SK-N-SH treated with all-trans-retinoic acid at 6 μM for 48 hours (cell line): ENCODE data around the gene SEC24C.
"Not testable (repeated sequence)": the region's sequence is repeated elsewhere in the genome, so short reads cannot be mapped to it uniquely, and the experiment has no call there.

ENCODE experiments used
- ATAC-seq: fragments of 200-7000 bp; cut with Tn5 transposase; 3 replicates; pipeline ENCODE4 v1.9.1; 2020; ENCODE audit warnings: mild to moderate bottlenecking, moderate library complexity
- ISL1 ChIP-seq: fragments of 250-450 bp; sonication (Bioruptor Pico); IDR thresholded peaks from 2 replicates; pipeline ENCODE4 v2.1.2; 2022; ENCODE audit warnings: mild to moderate bottlenecking, moderate library complexity
- PATZ1 ChIP-seq: fragments of 250-450 bp; sonication (Bioruptor Pico); IDR thresholded peaks from 2 replicates; pipeline ENCODE4 v1.8.0; 2020; ENCODE audit warnings: mild to moderate bottlenecking, moderate library complexity, borderline replicate concordance
- RARB ChIP-seq: fragments of 250-450 bp; sonication (Bioruptor Pico); IDR thresholded peaks from 2 replicates; pipeline ENCODE4 v1.8.0; 2021; ENCODE audit warnings: mild to moderate bottlenecking, moderate library complexity
- TCF4 ChIP-seq: fragments of 250-450 bp; sonication (Bioruptor Pico); IDR thresholded peaks from 2 replicates; pipeline ENCODE4 v1.8.0; 2021; ENCODE audit warnings: mild to moderate bottlenecking, moderate library complexity, borderline replicate concordance
- ZFP3 ChIP-seq: fragments of 250-450 bp; sonication (Bioruptor Pico); IDR thresholded peaks from 2 replicates; pipeline ENCODE4 v1.5.0; 2020; ENCODE audit warnings: mild to moderate bottlenecking, moderate library complexity

Gene SEC24C

GRCh38 chr10:73743905-73744663 is at the start of gene SEC24C:
SEC24C (plus strand) TSS chr10:73744372; CDS start chr10:73746833, 2,461 bp downstream.
- ATAC-seq = peak; percentile 91
- TF ChIP-seq ZFP3 (CRISPR knock-in tag) (no peak), TCF4 (CRISPR knock-in tag) (no peak), PATZ1 (peak; percentile 31; the same call in 1 of the 2 replicates), RARB (CRISPR knock-in tag) (peak; percentile 21; the same call in 1 of the 2 replicates), ISL1 (no peak)
- TF ChIP-seq, all 23 proteins: peak for 2

- ATAC-seq = not testable (repeated sequence)
Observed at GRCh38 chr10:73695302-73695701, 48.9 kb upstream of the SEC24C start.

GRCh38 chr10:73697675-73698159 is 46.5 kb upstream of the SEC24C start, which contains the start of gene AGAP5:
AGAP5 (minus strand) TSS chr10:73698109; CDS start chr10:73697755, 354 bp downstream.
- ATAC-seq = not testable (repeated sequence)

- ATAC-seq = not testable (repeated sequence)
Observed at GRCh38 chr10:73698819-73699218, 45.4 kb upstream of the SEC24C start.

GRCh38 chr10:73703924-73704323 is 40.2 kb upstream of the SEC24C start:
- not testable (repeated sequence) for ATAC-seq

- not testable (repeated sequence) for ATAC-seq
Observed at GRCh38 chr10:73705506-73706072, 38.6 kb upstream of the SEC24C start.

- ATAC-seq = not testable (repeated sequence)
Observed at GRCh38 chr10:73706488-73706887, 37.7 kb upstream of the SEC24C start.

GRCh38 chr10:73707628-73708027 is 36.5 kb upstream of the SEC24C start:
- ATAC-seq = not testable (repeated sequence)

- not testable (repeated sequence) for ATAC-seq
Observed at GRCh38 chr10:73708122-73708521, 36.0 kb upstream of the SEC24C start.

GRCh38 chr10:73711683-73712082 is 32.5 kb upstream of the SEC24C start:
- ATAC-seq = not testable (repeated sequence)

- ATAC-seq = not testable (repeated sequence)
Observed at GRCh38 chr10:73713912-73714311, 30.3 kb upstream of the SEC24C start.

- not testable (repeated sequence) for ATAC-seq
Observed at GRCh38 chr10:73714483-73714882, 29.7 kb upstream of the SEC24C start.

GRCh38 chr10:73715179-73716156 is 28.7 kb upstream of the SEC24C start:
- not testable (repeated sequence) for ATAC-seq
